H1 (cell line): ENCODE results near the gene WDR37. TPM values are rescaled to one million over a fixed set of nuclear protein-coding genes. Genes with fewer than 3 reads are reported as not detected.

ENCODE experiments used
- CTCF ChIA-PET: fragments of 300-600 bp; sonication (Branson Sonifier 250); formaldehyde crosslinking; loops from one replicate; lab custom pipeline; 2021; ENCODE audit not compliant: partially characterized antibody; lab: Charles Lee
- POLR2A ChIA-PET: fragments of 300-600 bp; sonication (Branson Sonifier 250); formaldehyde crosslinking; loops from one replicate; lab custom pipeline; 2021; ENCODE audit warnings: inconsistent platforms; ENCODE audit not compliant: partially characterized antibody; lab: Charles Lee
- DNase-seq, 2 experiments: peaks; one replicate each; pipeline versions ENCODE4 v3.0.0 to v3.0.0-alpha.2; 2010 to 2022; ENCODE audit warnings: low spot score in 2 of 2, low read depth in 1 of 2, mixed read lengths in 1 of 2
- FAIRE-seq: peaks from 2 replicates; lab custom pipeline; 2011; peaks lifted over from hg19 to GRCh38; lab: Jason Lieb, UNC
- H2AFZ ChIP-seq: 2 replicates; pipeline ENCODE4 v1.8.1; 2012; ENCODE audit warnings: low read length, inconsistent platforms
- H2AK5ac ChIP-seq: 2 replicates; pipeline ENCODE4 v1.6.1; 2013; ENCODE audit warnings: low read depth, low read length
- H2BK120ac ChIP-seq: replicated peaks from 2 replicates; pipeline ENCODE3; 2013; ENCODE audit warnings: low read depth, low read length, inconsistent platforms
- H2BK12ac ChIP-seq: 2 replicates; pipeline ENCODE4 v1.6.1; 2013; ENCODE audit warnings: low read depth, low read length
- H2BK15ac ChIP-seq: 2 replicates; pipeline ENCODE4 v1.6.1; 2013; ENCODE audit warnings: low read length
- H2BK20ac ChIP-seq: 2 replicates; pipeline ENCODE4 v1.6.1; 2013; ENCODE audit warnings: low read length
- H2BK5ac ChIP-seq: 2 replicates; pipeline ENCODE4 v1.6.1; 2013; ENCODE audit warnings: low read depth, low read length
- H3K14ac ChIP-seq: 2 replicates; pipeline ENCODE4 v1.6.1; 2013; ENCODE audit warnings: inconsistent platforms; ENCODE audit not compliant: insufficient read length
- H3K18ac ChIP-seq: 2 replicates; pipeline ENCODE4 v1.6.1; 2013; ENCODE audit warnings: low read length; ENCODE audit errors: extremely low read depth
- H3K23ac ChIP-seq: 2 replicates; pipeline ENCODE4 v1.6.1; 2013; ENCODE audit warnings: inconsistent platforms; ENCODE audit not compliant: insufficient read length
- H3K23me2 ChIP-seq: 2 replicates; pipeline ENCODE4 v1.6.1; 2013; ENCODE audit warnings: low read depth, low read length
- H3K27ac ChIP-seq: 2 replicates; pipeline ENCODE4 v1.6.1; 2011; ENCODE audit warnings: low read depth, low read length, inconsistent platforms
- H3K27me3 ChIP-seq, 4 experiments: replicated peaks in 1 of 4; 1 replicate in 1 of 4; 2 replicates in 3 of 4; pipeline versions ENCODE4 v1.6.1 to v1.8.1; 2011 to 2013; ENCODE audit warnings: low read length in 3 of 4, mild to moderate bottlenecking in 3 of 4, inconsistent platforms in 2 of 4, mixed read lengths in 2 of 4, moderate library complexity in 1 of 4; ENCODE audit not compliant: control insufficient read depth in 3 of 4, insufficient read depth in 3 of 4; ENCODE audit errors: extremely low read depth in 1 of 4
- H3K36me3 ChIP-seq, 4 experiments: 2 replicates each; pipeline versions ENCODE4 v1.6.1 to v1.8.1; 2011 to 2013; ENCODE audit warnings: mild to moderate bottlenecking in 4 of 4, low read length in 3 of 4, moderate library complexity in 2 of 4, control low read depth in 1 of 4, inconsistent platforms in 1 of 4; ENCODE audit not compliant: insufficient read depth in 4 of 4, control insufficient read depth in 2 of 4
- H3K4ac ChIP-seq: replicated peaks from 2 replicates; pipeline ENCODE3; 2013; ENCODE audit warnings: low read length, low read depth, mixed read lengths, inconsistent platforms; ENCODE audit not compliant: insufficient read length
- H3K4me1 ChIP-seq, 4 experiments: replicated peaks in 1 of 4; 1 replicate in 1 of 4; 2 replicates in 3 of 4; pipeline versions ENCODE4 v1.6.1 to v1.8.1; 2011 to 2013; ENCODE audit warnings: low read length in 3 of 4, inconsistent platforms in 2 of 4, mixed read lengths in 1 of 4; ENCODE audit not compliant: insufficient read depth in 4 of 4, control insufficient read depth in 3 of 4
- H3K4me2 ChIP-seq, 2 experiments: 2 replicates each; pipeline versions ENCODE4 v1.6.1 to v1.8.1; 2011 to 2013; ENCODE audit warnings: low read depth in 2 of 2, low read length in 2 of 2, control low read depth in 1 of 2, inconsistent platforms in 1 of 2, mild to moderate bottlenecking in 1 of 2; ENCODE audit not compliant: insufficient read depth in 1 of 2
- H3K4me3 ChIP-seq, 4 experiments: fragments of 200-600, 300-600 bp in 1 of 4; sonication (generic), shearing (Covaris generic), sonication (Bioruptor Twin) in 1 of 4; 2 replicates each; pipeline versions ENCODE4 v1.5.1 to v1.8.1; 2011 to 2016; ENCODE audit warnings: low read length in 4 of 4, low read depth in 3 of 4, control low read depth in 2 of 4, inconsistent platforms in 2 of 4, mild to moderate bottlenecking in 2 of 4, mixed read lengths in 1 of 4, moderate library complexity in 1 of 4; ENCODE audit not compliant: insufficient read depth in 2 of 4; ENCODE audit errors: extremely low read depth in 1 of 4
- H3K56ac ChIP-seq: replicated peaks from 2 replicates; pipeline ENCODE3; 2013; ENCODE audit warnings: low read depth, mild to moderate bottlenecking, mixed read lengths, low read length, inconsistent platforms; ENCODE audit not compliant: insufficient read length
- H3K79me1 ChIP-seq: 2 replicates; pipeline ENCODE4 v1.6.1; 2013; ENCODE audit warnings: low read depth, low read length, control low read depth
- H3K79me2 ChIP-seq, 2 experiments: 2 replicates each; pipeline versions ENCODE4 v1.6.1 to v1.8.1; 2012 to 2013; ENCODE audit warnings: low read length in 2 of 2, mild to moderate bottlenecking in 2 of 2, inconsistent platforms in 1 of 2; ENCODE audit not compliant: insufficient read depth in 2 of 2, control insufficient read depth in 1 of 2
- H3K9ac ChIP-seq, 4 experiments: replicated peaks in 1 of 4; 1 replicate in 1 of 4; 2 replicates in 3 of 4; pipeline versions ENCODE4 v1.6.1 to v1.8.1; 2011 to 2013; ENCODE audit warnings: low read depth in 3 of 4, low read length in 3 of 4, control low read depth in 2 of 4, mild to moderate bottlenecking in 2 of 4, moderate library complexity in 2 of 4, inconsistent platforms in 1 of 4; ENCODE audit errors: extremely low read depth in 1 of 4
- H3K9me3 ChIP-seq, 2 experiments: 2 replicates each; pipeline versions ENCODE4 v1.6.1 to v1.8.1; 2012 to 2013; ENCODE audit warnings: mild to moderate bottlenecking in 2 of 2, moderate library complexity in 2 of 2, control low read depth in 1 of 2, inconsistent platforms in 1 of 2, low read depth in 1 of 2, low read length in 1 of 2, mixed read lengths in 1 of 2; ENCODE audit not compliant: insufficient read depth in 2 of 2
- H4K20me1 ChIP-seq, 2 experiments: replicated peaks in 1 of 2; 2 replicates each; pipeline versions ENCODE3 to v1.8.1; 2011 to 2013; ENCODE audit warnings: inconsistent platforms in 2 of 2, low read length in 2 of 2, mild to moderate bottlenecking in 1 of 2; ENCODE audit not compliant: insufficient read depth in 2 of 2, control insufficient read depth in 1 of 2
- H4K5ac ChIP-seq: 2 replicates; pipeline ENCODE4 v1.6.1; 2013; ENCODE audit warnings: low read length, low read depth, mixed read lengths, inconsistent platforms; ENCODE audit not compliant: insufficient read length
- H4K8ac ChIP-seq: 2 replicates; pipeline ENCODE4 v1.8.0; 2013; ENCODE audit warnings: mild to moderate bottlenecking, moderate library complexity, low read length, inconsistent platforms; ENCODE audit not compliant: insufficient read depth; ENCODE audit errors: extremely low read depth
- H4K91ac ChIP-seq: replicated peaks from 2 replicates; pipeline ENCODE3; 2013; ENCODE audit warnings: low read length, mixed read lengths, inconsistent platforms; ENCODE audit not compliant: insufficient read length
- KDM5A ChIP-seq: fragments of 200-600 bp; IDR thresholded peaks from 2 replicates; pipeline ENCODE4 v1.7.1; 2012; ENCODE audit warnings: mild to moderate bottlenecking, low read length, inconsistent platforms, mixed read lengths
- POLR2AphosphoS5 ChIP-seq: IDR thresholded peaks from 2 replicates; pipeline ENCODE4 v1.6.1; 2011; ENCODE audit warnings: low read depth, low read length
- WGBS, 2 experiments: shearing (Covaris generic) in 1 of 2; methylation state at CpG; one replicate each; pipeline versions ENCODE4 v1.1.6 to v1.1.7; 2013 to 2015; ENCODE audit warnings: low lambda C conversion rate in 2 of 2, mixed read lengths in 2 of 2, inconsistent platforms in 1 of 2, low coverage in 1 of 2, missing lambda C conversion rate in 1 of 2; ENCODE audit not compliant: insufficient replicate concordance in 2 of 2, insufficient coverage in 1 of 2, insufficient read length in 1 of 2; ENCODE audit errors: extremely low coverage in 1 of 2, missing lambda C conversion rate in 1 of 2; 5-methylcytosine and 5-hydroxymethylcytosine counted together
- polyA plus RNA-seq, 7 experiments: library from polyadenylated mRNA; depleted of rRNA in 3 of 7; stranded (reverse) in 5 of 7; unstranded in 2 of 7; fragments of >200 nt in 5 of 7; fragments of 200-250 nt in 2 of 7; gene quantifications; 1 replicate in 5 of 7; 2 replicates in 1 of 7; 4 replicates in 1 of 7; pipeline versions ENCODE4 v1.2.1 to v1.2.3, GENCODE V29; 2011 to 2013; ENCODE audit warnings: missing spikeins in 2 of 7, mixed read lengths in 2 of 7
- total RNA-seq: library from RNA; stranded (reverse); fragmentation: NEBNext Ultra II Directional; extraction: Animal tissue kit (Norgen Biotek cat#: 25700); gene quantifications from 2 replicates; pipeline ENCODE4 v1.2.1, GENCODE V29; 2021

WDR37 gene
- total and polyA plus RNA-seq, 2 of the 8 experiments (the other 6 are each of a cell fraction or from before 2014, with no cell fraction given): 9.6 to 12.0 TPM

DNA sequence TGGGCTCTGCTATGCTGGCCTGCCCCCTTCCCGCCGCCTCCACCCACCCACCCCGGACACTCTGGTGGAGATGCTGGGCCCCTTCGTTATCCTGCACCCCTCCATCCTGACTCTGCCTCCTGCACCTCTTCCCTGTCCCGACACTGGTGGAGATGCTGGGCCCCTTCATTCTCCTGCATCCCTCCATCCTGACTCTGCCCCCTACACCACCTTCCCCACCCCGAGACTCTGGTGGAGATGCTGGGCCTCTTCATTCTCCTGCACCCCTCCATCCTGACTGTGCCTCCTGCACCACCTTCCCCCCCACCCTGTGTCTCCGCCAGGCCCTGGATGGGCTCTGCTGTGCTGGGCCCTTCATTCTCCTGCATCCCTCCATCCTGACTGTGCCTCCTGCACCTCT is 45.5 kb upstream of the WDR37 start:
- Histone ChIP-seq H3K4me3 (no peak overlapping the region), H2AK5ac (no peak overlapping the region), H3K9ac (no peak overlapping the region), H3K23me2 (no peaks in the 10 kb centered on the region), H3K27me3 (no peaks in the 10 kb centered on the region), H3K36me3 (peaks cover 60 to 91% (median 81%) of the 10 kb centered on the region in 4 experiments), H3K79me1 (no peaks in the 10 kb centered on the region), H3K18ac (no peak overlapping the region), H2BK12ac (no peak overlapping the region), H2BK120ac (no peak overlapping the region), H2BK20ac (no peak overlapping the region), H3K4me1 (no peaks in the 10 kb centered on the region), H3K23ac (no peak overlapping the region), H4K91ac (no peak overlapping the region), H2BK5ac (no peak overlapping the region), H4K8ac (peak overlapping the region; percentile 53; the same call in 1 of the 2 replicates), H3K56ac (no peak overlapping the region), H3K4me2 (no peak overlapping the region), H3K27ac (no peak overlapping the region), H3K9me3 (no peaks in the 10 kb centered on the region), H4K20me1 (peaks cover 0 to 12% of the 10 kb centered on the region in 2 experiments), H2BK15ac (no peak overlapping the region), H3K4ac (no peak overlapping the region), H4K5ac (no peak overlapping the region), H3K79me2 (peaks cover 0 to 2% of the 10 kb centered on the region in 2 experiments; a peak in 1 of 4 replicates), H2AFZ (no peak overlapping the region), H3K14ac (no peak overlapping the region)
- WGBS, 2 experiments: 95% methylated on average over 3 of the region's 7 CpGs; no CpG with 5 or more reads in 1 of the 2 experiments
- TF ChIP-seq POLR2AphosphoS5 (peak; percentile 40; the same call in 1 of the 2 replicates), KDM5A (no peak)
- DNase-seq (no peak), FAIRE-seq (no peak)
- ChIA-PET CTCF (no interaction called here), POLR2A (no interaction called here)
